Thoracic aorta (tissue), 2 donors: ENCODE data around the gene C16orf89. TPM values are rescaled to one million over a fixed set of nuclear protein-coding genes. Genes with fewer than 3 reads are reported as not detected.

Experiments used
- ATAC-seq: fragments of 150-250 bp; one replicate; pipeline ENCODE4 v1.8.0; 2017; ENCODE audit warnings: low read depth; ENCODE audit not compliant: insufficient number of reproducible peaks, low FRiP score
- DNase-seq: peaks from one replicate; pipeline ENCODE4 v3.0.0-alpha.2; 2020; ENCODE audit warnings: low spot score
- H3K27ac ChIP-seq, 2 donors: fragments of 200-600 bp; sonication (generic); 1 replicate in 1 of 2; 2 replicates in 1 of 2; pipeline ENCODE4 v1.5.1; 2016; ENCODE audit warnings: mild to moderate bottlenecking in 2 of 2, moderate library complexity in 2 of 2
- H3K27me3 ChIP-seq: fragments of 200-600 bp; sonication (generic); replicated peaks from 2 replicates; pipeline ENCODE4 v1.6.0; 2016; ENCODE audit warnings: mild to moderate bottlenecking; ENCODE audit not compliant: insufficient read depth
- H3K36me3 ChIP-seq: fragments of 200-600 bp; sonication (generic); one replicate; pipeline ENCODE4 v1.5.1; 2016
- H3K4me1 ChIP-seq, 2 donors: fragments of 200-600 bp; sonication (generic); 1 replicate in 1 of 2; 2 replicates in 1 of 2; pipeline versions ENCODE4 v1.5.1 to v1.6.0; 2016; ENCODE audit warnings: low read depth in 2 of 2, mild to moderate bottlenecking in 1 of 2; ENCODE audit not compliant: control insufficient read depth in 1 of 2
- H3K4me3 ChIP-seq: fragments of 200-600 bp; sonication (generic); 2 replicates; pipeline ENCODE4 v1.5.1; 2016; ENCODE audit warnings: mild to moderate bottlenecking
- H3K9me3 ChIP-seq: fragments of 200-600 bp; sonication (generic); 2 replicates; pipeline ENCODE4 v1.5.1; 2016
- CTCF ChIP-seq: fragments of 200-600 bp; sonication (generic); IDR thresholded peaks from one replicate; pipeline ENCODE4 v1.5.1; 2019; ENCODE audit warnings: antibody characterized with exemption
- total RNA-seq, 2 donors: library from RNA; depleted of rRNA; stranded (reverse); fragments of >200 nt; gene quantifications; one replicate each; pipeline versions ENCODE4 v1.1.0 to v1.2.3, GENCODE V29; 2016

C16orf89 gene
- total RNA-seq, 2 donors from 2014 or later, result 11.6 to 21.4 TPM

- no peak for TF ChIP-seq CTCF
- no peak for ATAC-seq
- no peak overlapping the region for H3K27ac ChIP-seq
Measured at GRCh38 chr16:5003828-5004227, 61.9 kb downstream of the C16orf89 start.

GRCh38 chr16:5003211-5003610 is 62.5 kb downstream of the C16orf89 start:
- Histone ChIP-seq H3K27me3 (no peaks in the 10 kb centered on the region), H3K9me3 (no peaks in the 10 kb centered on the region), H3K4me1 (no peaks in the 10 kb centered on the region), H3K4me3 (no peak overlapping the region), H3K36me3 (no peaks in the 10 kb centered on the region), H3K27ac (no peak overlapping the region)
- ATAC-seq, result no peak
- DNase-seq, result no peak
- TF ChIP-seq CTCF, result no peak

More at GRCh38 chr16:5003828-5004227, 61.9 kb downstream of the C16orf89 start:
- Histone ChIP-seq H3K9me3 (no peaks in the 10 kb centered on the region), H3K4me3 (no peak overlapping the region), H3K36me3 (no peaks in the 10 kb centered on the region), H3K27me3 (no peaks in the 10 kb centered on the region), H3K4me1 (no peaks in the 10 kb centered on the region)
- DNase-seq, result no peak

- no peaks in the 10 kb centered on the region for H3K9me3 ChIP-seq
- no peak for TF ChIP-seq CTCF
- DNase-seq, result no peak
- no peak for ATAC-seq
- H3K4me1 ChIP-seq, result no peaks in the 10 kb centered on the region
- no peaks in the 10 kb centered on the region for H3K36me3 ChIP-seq
- H3K4me3 ChIP-seq, result no peak overlapping the region
- no peaks in the 10 kb centered on the region for H3K27me3 ChIP-seq
- H3K27ac ChIP-seq, result no peak overlapping the region
Measured at GRCh38 chr16:5002699-5003143, 63.0 kb downstream of the C16orf89 start.

- no peak for DNase-seq
- Histone ChIP-seq H3K4me1 (no peaks in the 10 kb centered on the region), H3K27me3 (no peaks in the 10 kb centered on the region), H3K9me3 (no peaks in the 10 kb centered on the region), H3K27ac (no peak overlapping the region), H3K4me3 (no peak overlapping the region), H3K36me3 (no peaks in the 10 kb centered on the region)
- no peak for ATAC-seq
- TF ChIP-seq CTCF, result no peak
Measured at GRCh38 chr16:5001986-5002385, 63.8 kb downstream of the C16orf89 start.

GRCh38 chr16:5001571-5001970 is 64.2 kb downstream of the C16orf89 start:
- Histone ChIP-seq H3K4me3 (no peak overlapping the region), H3K27ac (no peak overlapping the region), H3K4me1 (no peaks in the 10 kb centered on the region), H3K9me3 (no peaks in the 10 kb centered on the region), H3K27me3 (no peaks in the 10 kb centered on the region), H3K36me3 (no peaks in the 10 kb centered on the region)
- ATAC-seq (no peak), DNase-seq (no peak)
- no peak for TF ChIP-seq CTCF
